Keratinocyte (primary cell): ENCODE results near the gene BICD1. TPM values are rescaled to one million over a fixed set of nuclear protein-coding genes. Genes with fewer than 3 reads are reported as not detected.

Experiments
- DNase-seq: peaks from one replicate; pipeline ENCODE4 v3.0.0-alpha.2; 2011; ENCODE audit warnings: low read depth, missing footprints, low spot score
- FAIRE-seq: peaks from 2 replicates; lab custom pipeline; 2011; peaks lifted over from hg19 to GRCh38; lab: Jason Lieb, UNC
- H2AFZ ChIP-seq: 2 replicates; pipeline ENCODE4 v1.6.0; 2012; ENCODE audit warnings: low read length, control low read depth, inconsistent platforms; ENCODE audit not compliant: control insufficient read depth
- H3K27ac ChIP-seq: 2 replicates; pipeline ENCODE4 v1.5.1; 2011; ENCODE audit warnings: low read length; ENCODE audit not compliant: control insufficient read depth, insufficient read depth
- H3K27me3 ChIP-seq: 3 replicates; pipeline ENCODE4 v1.6.0; 2011; ENCODE audit warnings: low read length; ENCODE audit not compliant: control insufficient read depth, insufficient read depth; ENCODE audit errors: extremely low read depth
- H3K36me3 ChIP-seq, 2 experiments: 2 replicates in 1 of 2; 3 replicates in 1 of 2; pipeline ENCODE4 v1.5.1; 2011; ENCODE audit warnings: low read length in 2 of 2, mild to moderate bottlenecking in 1 of 2; ENCODE audit not compliant: control insufficient read depth in 2 of 2, insufficient read depth in 2 of 2; ENCODE audit errors: extremely low read depth in 1 of 2
- H3K4me1 ChIP-seq: 3 replicates; pipeline ENCODE4 v1.5.1; 2011; ENCODE audit warnings: low read length; ENCODE audit not compliant: control insufficient read depth, insufficient read depth; ENCODE audit errors: extremely low read depth
- H3K4me2 ChIP-seq: 3 replicates; pipeline ENCODE4 v1.6.0; 2011; ENCODE audit warnings: low read depth, low read length; ENCODE audit not compliant: control insufficient read depth, insufficient read depth; ENCODE audit errors: extremely low read depth
- H3K4me3 ChIP-seq, 3 experiments: fragments of 200-600 bp in 1 of 3; sonication (generic) in 1 of 3; 2 replicates in 2 of 3; 3 replicates in 1 of 3; pipeline ENCODE4 v1.5.1; 2011 to 2016; ENCODE audit warnings: low read length in 3 of 3, mild to moderate bottlenecking in 3 of 3, control low read depth in 2 of 3, inconsistent platforms in 1 of 3, low read depth in 1 of 3, mixed read lengths in 1 of 3, mixed run types in 1 of 3, moderate library complexity in 1 of 3; ENCODE audit not compliant: control insufficient read depth in 2 of 3, insufficient read depth in 2 of 3; ENCODE audit errors: extremely low read depth in 1 of 3
- H3K79me2 ChIP-seq: 2 replicates; pipeline ENCODE4 v1.6.0; 2012; ENCODE audit warnings: low read length; ENCODE audit not compliant: control insufficient read depth, insufficient read depth
- H3K9ac ChIP-seq: 3 replicates; pipeline ENCODE4 v1.6.0; 2011; ENCODE audit warnings: low read length; ENCODE audit not compliant: control insufficient read depth, insufficient read depth; ENCODE audit errors: extremely low read depth
- H3K9me1 ChIP-seq: 3 replicates; pipeline ENCODE4 v1.6.0; 2011; ENCODE audit warnings: low read length; ENCODE audit not compliant: control insufficient read depth, insufficient read depth; ENCODE audit errors: extremely low read depth
- H3K9me3 ChIP-seq: 2 replicates; pipeline ENCODE4 v1.5.1; 2012; ENCODE audit warnings: low read depth, low read length; ENCODE audit not compliant: control insufficient read depth
- H4K20me1 ChIP-seq: 3 replicates; pipeline ENCODE4 v1.6.0; 2011; ENCODE audit warnings: low read length; ENCODE audit not compliant: control insufficient read depth, insufficient read depth; ENCODE audit errors: extremely low read depth
- CTCF ChIP-seq, 3 experiments: IDR thresholded peaks in 1 of 3; conservative IDR thresholded peaks in 1 of 3; optimal IDR thresholded peaks in 1 of 3; 2 replicates in 2 of 3; 3 replicates in 1 of 3; pipeline versions ENCODE3 to v1.5.1; 2011; ENCODE audit warnings: low read length in 3 of 3, mild to moderate bottlenecking in 3 of 3, moderate library complexity in 2 of 3, control low read depth in 1 of 3, inconsistent platforms in 1 of 3; ENCODE audit not compliant: insufficient read depth in 2 of 3; ENCODE audit errors: extremely low read depth in 1 of 3
- EZH2 ChIP-seq: IDR thresholded peaks from one replicate; pipeline ENCODE4 v1.6.1; 2012; ENCODE audit warnings: inconsistent platforms, mild to moderate bottlenecking, low read length, moderate library complexity
- dilution Hi-C: fragments of 300-500 bp; cut with MboI; formaldehyde crosslinking; loops from one replicate; pipeline ENCODE4 v1.7.0; 2020; ENCODE audit warnings: low sequenced_read_pairs; ENCODE audit not compliant: extremely low pct_ligation_motif_present
- polyA plus RNA-seq, 5 experiments: library from polyadenylated mRNA; depleted of rRNA in 3 of 5; stranded (reverse) in 3 of 5; stranded (forward) in 1 of 5; unstranded in 1 of 5; fragments of >200 nt; gene quantifications; 1 replicate in 1 of 5; 2 replicates in 3 of 5; 3 replicates in 1 of 5; pipeline versions ENCODE4 v1.2.1 to v1.2.3, GENCODE V29; 2011 to 2012; ENCODE audit warnings: missing spikeins in 2 of 5, low read depth in 1 of 5, low replicate concordance in 1 of 5

Gene BICD1
- polyA plus RNA-seq, 1 donor (not counting 4 experiments of a cell fraction or from before 2014, with no cell fraction given), result 10.2 TPM

- Histone ChIP-seq H3K4me3 (no peak overlapping the region), H3K9me1 (no peaks in the 10 kb centered on the region), H3K27me3 (no peaks in the 10 kb centered on the region), H3K9me3 (no peaks in the 10 kb centered on the region), H3K36me3 (no peaks in the 10 kb centered on the region), H3K79me2 (no peaks in the 10 kb centered on the region), H3K9ac (no peak overlapping the region), H3K4me2 (no peak overlapping the region), H4K20me1 (no peaks in the 10 kb centered on the region), H3K4me1 (no peaks in the 10 kb centered on the region), H3K27ac (no peak overlapping the region), H2AFZ (no peak overlapping the region)
- TF ChIP-seq CTCF (optimal IDR thresholded peaks at IDR 0.05 in 1 of 3, IDR thresholded peaks at IDR 0.05 in 1 of 3, conservative IDR thresholded peaks at IDR 0.05 in 1 of 3; ENCODE audit: extremely low read depth in 1 of 3, insufficient read depth in 2 of 3, low read length in 3 of 3) (no peak), EZH2 (no peak)
- dilution Hi-C loops, result no loop called here
- no peak for FAIRE-seq
- no peak for DNase-seq
Measured at GRCh38 chr12:32062881-32063280, 43.8 kb upstream of the BICD1 start.

- H4K20me1 ChIP-seq, result no peaks in the 10 kb centered on the region
- H3K9me1 ChIP-seq, result no peaks in the 10 kb centered on the region
- FAIRE-seq (no peak), DNase-seq (no peak)
- no peak overlapping the region for H3K27ac ChIP-seq
- no peaks in the 10 kb centered on the region for H3K79me2 ChIP-seq
- no peak overlapping the region for H3K9ac ChIP-seq
- no peak overlapping the region for H3K4me2 ChIP-seq
- H3K4me1 ChIP-seq, result no peaks in the 10 kb centered on the region
- H3K4me3 ChIP-seq, result no peak overlapping the region
- no peaks in the 10 kb centered on the region for H3K36me3 ChIP-seq
- dilution Hi-C loops, result no loop called here
- no peak for TF ChIP-seq EZH2
- TF ChIP-seq CTCF (optimal IDR thresholded peaks at IDR 0.05 in 1 of 3, IDR thresholded peaks at IDR 0.05 in 1 of 3, conservative IDR thresholded peaks at IDR 0.05 in 1 of 3; ENCODE audit: extremely low read depth in 1 of 3, insufficient read depth in 2 of 3, low read length in 3 of 3), result no peak
- H2AFZ ChIP-seq, result no peak overlapping the region
- H3K9me3 ChIP-seq, result no peaks in the 10 kb centered on the region
- H3K27me3 ChIP-seq, result no peaks in the 10 kb centered on the region
Measured at GRCh38 chr12:32063796-32064195, 42.9 kb upstream of the BICD1 start.
